ENCODE data around the gene SPIRE2. TPM values are rescaled to one million over a fixed set of nuclear protein-coding genes. Genes with fewer than 3 reads are reported as not detected.

SPIRE2 gene
- total and polyA plus RNA-seq, 2 of the 13 experiments (the other 11 are each of a cell fraction or from before 2014, with no cell fraction given), result 13.3 to 37.5 TPM

DNA sequence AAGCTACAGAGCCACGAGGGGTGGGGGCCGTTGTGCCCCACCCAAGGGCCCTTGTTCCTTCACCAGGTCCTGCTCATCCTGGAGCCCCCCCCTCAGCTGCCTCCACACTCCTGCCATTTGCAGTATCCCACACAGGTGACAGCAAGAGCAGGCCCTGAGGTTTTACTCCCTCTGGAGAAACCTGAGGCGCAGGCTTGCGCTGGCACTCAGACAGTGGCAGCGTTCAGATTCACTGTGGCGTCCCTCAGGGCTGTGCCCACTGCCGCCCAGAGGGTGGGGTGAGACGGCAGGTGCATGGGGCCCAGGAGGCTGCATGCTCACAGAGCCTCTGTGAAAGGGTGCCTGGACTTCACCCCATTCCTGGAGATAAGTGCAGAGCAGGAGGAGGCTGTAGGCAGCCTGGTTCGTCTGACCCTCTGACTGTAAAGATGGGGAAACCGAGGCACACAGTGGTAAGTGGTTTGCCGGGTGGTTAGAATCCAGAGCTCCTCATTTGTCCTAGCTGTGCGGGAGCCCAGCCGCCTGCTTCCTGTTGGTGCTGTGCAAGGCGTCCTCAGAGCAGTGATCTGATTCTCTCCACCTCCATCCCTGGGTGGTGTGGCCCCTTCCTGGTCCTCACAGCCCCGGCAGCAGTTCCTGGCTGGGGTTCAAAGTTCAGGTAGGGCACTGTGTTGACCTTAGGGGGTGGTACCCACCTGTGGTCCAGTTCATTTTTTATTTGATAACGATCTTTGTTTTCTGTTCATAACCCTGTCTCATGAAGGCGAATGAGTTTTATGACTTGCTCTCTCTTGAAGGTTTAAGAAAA is 1.6 kb downstream of the SPIRE2 start (continued):
- TF ChIP-seq, protein P1, sequence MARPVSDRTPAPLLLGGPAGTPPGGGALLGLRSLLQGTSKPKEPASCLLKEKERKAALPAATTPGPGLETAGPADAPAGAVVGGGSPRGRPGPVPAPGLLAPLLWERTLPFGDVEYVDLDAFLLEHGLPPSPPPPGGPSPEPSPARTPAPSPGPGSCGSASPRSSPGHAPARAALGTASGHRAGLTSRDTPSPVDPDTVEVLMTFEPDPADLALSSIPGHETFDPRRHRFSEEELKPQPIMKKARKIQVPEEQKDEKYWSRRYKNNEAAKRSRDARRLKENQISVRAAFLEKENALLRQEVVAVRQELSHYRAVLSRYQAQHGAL (CRISPR knock-in tag; IDR thresholded peaks at IDR 0.05; ENCODE audit: not compliant biosample characterization), result peak; percentile 55
- 0 out of 2 replicates have a peak, but pooled peaks have one; percentile 51 for TF ChIP-seq ZNF136 (CRISPR knock-in tag; IDR thresholded peaks at IDR 0.05; ENCODE audit: low read depth)
- TF ChIP-seq, protein P2, sequence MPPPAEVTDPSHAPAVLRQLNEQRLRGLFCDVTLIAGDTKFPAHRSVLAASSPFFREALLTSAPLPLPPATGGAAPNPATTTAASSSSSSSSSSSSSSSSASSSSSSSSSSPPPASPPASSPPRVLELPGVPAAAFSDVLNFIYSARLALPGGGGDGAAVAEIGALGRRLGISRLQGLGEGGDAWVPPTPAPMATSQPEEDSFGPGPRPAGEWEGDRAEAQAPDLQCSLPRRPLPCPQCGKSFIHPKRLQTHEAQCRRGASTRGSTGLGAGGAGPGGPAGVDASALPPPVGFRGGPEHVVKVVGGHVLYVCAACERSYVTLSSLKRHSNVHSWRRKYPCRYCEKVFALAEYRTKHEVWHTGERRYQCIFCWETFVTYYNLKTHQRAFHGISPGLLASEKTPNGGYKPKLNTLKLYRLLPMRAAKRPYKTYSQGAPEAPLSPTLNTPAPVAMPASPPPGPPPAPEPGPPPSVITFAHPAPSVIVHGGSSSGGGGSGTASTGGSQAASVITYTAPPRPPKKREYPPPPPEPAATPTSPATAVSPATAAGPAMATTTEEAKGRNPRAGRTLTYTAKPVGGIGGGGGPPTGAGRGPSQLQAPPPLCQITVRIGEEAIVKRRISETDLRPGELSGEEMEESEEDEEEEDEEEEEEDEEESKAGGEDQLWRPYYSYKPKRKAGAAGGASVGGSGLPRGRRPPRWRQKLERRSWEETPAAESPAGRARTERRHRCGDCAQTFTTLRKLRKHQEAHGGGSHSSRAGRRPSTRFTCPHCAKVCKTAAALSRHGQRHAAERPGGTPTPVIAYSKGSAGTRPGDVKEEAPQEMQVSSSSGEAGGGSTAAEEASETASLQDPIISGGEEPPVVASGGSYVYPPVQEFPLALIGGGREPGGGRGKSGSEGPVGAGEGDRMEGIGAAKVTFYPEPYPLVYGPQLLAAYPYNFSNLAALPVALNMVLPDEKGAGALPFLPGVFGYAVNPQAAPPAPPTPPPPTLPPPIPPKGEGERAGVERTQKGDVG (CRISPR knock-in tag; IDR thresholded peaks at IDR 0.05; ENCODE audit: borderline replicate concordance), result no peak
- TF ChIP-seq ZBTB20 (CRISPR knock-in tag; IDR thresholded peaks at IDR 0.05; ENCODE audit: borderline replicate concordance, low read depth), result peak; percentile 57; the same call in 1 of the 2 replicates
- TF ChIP-seq AGO1 (IDR thresholded peaks at IDR 0.05; ENCODE audit: low read depth, low read length, poor library complexity, severe bottlenecking), result peak; percentile 77
- TF ChIP-seq ZFP36L2 (CRISPR knock-in tag; IDR thresholded peaks at IDR 0.05), result no peak
- TF ChIP-seq, protein P3, sequence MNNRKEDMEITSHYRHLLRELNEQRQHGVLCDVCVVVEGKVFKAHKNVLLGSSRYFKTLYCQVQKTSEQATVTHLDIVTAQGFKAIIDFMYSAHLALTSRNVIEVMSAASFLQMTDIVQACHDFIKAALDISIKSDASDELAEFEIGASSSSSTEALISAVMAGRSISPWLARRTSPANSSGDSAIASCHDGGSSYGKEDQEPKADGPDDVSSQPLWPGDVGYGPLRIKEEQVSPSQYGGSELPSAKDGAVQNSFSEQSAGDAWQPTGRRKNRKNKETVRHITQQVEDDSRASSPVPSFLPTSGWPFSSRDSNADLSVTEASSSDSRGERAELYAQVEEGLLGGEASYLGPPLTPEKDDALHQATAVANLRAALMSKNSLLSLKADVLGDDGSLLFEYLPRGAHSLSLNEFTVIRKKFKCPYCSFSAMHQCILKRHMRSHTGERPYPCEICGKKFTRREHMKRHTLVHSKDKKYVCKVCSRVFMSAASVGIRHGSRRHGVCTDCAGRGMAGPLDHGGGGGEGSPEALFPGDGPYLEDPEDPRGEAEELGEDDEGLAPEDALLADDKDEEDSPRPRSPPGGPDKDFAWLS (CRISPR knock-in tag; IDR thresholded peaks at IDR 0.05; ENCODE audit: borderline replicate concordance), result no peak
- TF ChIP-seq NFKBIZ (CRISPR knock-in tag; IDR thresholded peaks at IDR 0.05), result 0 out of 2 replicates have a peak, but pooled peaks have one; percentile 66
- no peak for TF ChIP-seq HNRNPUL1 (IDR thresholded peaks at IDR 0.05; ENCODE audit: low read depth, low read length)
- TF ChIP-seq RBM22 (optimal IDR thresholded peaks at IDR 0.05; ENCODE audit: low read length), result peak; percentile 31
- TF ChIP-seq, protein P4, sequence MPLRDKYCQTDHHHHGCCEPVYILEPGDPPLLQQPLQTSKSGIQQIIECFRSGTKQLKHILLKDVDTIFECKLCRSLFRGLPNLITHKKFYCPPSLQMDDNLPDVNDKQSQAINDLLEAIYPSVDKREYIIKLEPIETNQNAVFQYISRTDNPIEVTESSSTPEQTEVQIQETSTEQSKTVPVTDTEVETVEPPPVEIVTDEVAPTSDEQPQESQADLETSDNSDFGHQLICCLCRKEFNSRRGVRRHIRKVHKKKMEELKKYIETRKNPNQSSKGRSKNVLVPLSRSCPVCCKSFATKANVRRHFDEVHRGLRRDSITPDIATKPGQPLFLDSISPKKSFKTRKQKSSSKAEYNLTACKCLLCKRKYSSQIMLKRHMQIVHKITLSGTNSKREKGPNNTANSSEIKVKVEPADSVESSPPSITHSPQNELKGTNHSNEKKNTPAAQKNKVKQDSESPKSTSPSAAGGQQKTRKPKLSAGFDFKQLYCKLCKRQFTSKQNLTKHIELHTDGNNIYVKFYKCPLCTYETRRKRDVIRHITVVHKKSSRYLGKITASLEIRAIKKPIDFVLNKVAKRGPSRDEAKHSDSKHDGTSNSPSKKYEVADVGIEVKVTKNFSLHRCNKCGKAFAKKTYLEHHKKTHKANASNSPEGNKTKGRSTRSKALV (CRISPR knock-in tag; IDR thresholded peaks at IDR 0.05), result no peak; the same call in 1 of the 2 replicates
- TF ChIP-seq SOX6 (IDR thresholded peaks at IDR 0.05), result no peak
- TF ChIP-seq SOX6 (CRISPR knock-in tag; IDR thresholded peaks at IDR 0.05), result 0 out of 2 replicates have a peak, but pooled peaks have one; percentile 67
- peak; percentile 14; the same call in 1 of the 2 replicates for TF ChIP-seq MIER2 (CRISPR knock-in tag; IDR thresholded peaks at IDR 0.05)
- peak; percentile 83 for TF ChIP-seq ELF4 (CRISPR knock-in tag; IDR thresholded peaks at IDR 0.05; ENCODE audit: borderline replicate concordance)
- TF ChIP-seq, protein P5, sequence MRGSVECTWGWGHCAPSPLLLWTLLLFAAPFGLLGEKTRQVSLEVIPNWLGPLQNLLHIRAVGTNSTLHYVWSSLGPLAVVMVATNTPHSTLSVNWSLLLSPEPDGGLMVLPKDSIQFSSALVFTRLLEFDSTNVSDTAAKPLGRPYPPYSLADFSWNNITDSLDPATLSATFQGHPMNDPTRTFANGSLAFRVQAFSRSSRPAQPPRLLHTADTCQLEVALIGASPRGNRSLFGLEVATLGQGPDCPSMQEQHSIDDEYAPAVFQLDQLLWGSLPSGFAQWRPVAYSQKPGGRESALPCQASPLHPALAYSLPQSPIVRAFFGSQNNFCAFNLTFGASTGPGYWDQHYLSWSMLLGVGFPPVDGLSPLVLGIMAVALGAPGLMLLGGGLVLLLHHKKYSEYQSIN (CRISPR knock-in tag; IDR thresholded peaks at IDR 0.05; ENCODE audit: borderline replicate concordance), result no peak
- peak; percentile 50; the same call in 1 of the 2 replicates for TF ChIP-seq ZNF619 (CRISPR knock-in tag; IDR thresholded peaks at IDR 0.05)
- peak; percentile 84 for TF ChIP-seq FOXA3 (CRISPR knock-in tag; IDR thresholded peaks at IDR 0.05)
- TF ChIP-seq PAF1 (CRISPR knock-in tag; IDR thresholded peaks at IDR 0.05), result no peak

All from HepG2 (cell line).